Lower lobe of right lung (tissue), 2 donors: Measurements from ENCODE around the gene PCDHB5. TPM values are rescaled to one million over a fixed set of nuclear protein-coding genes. Genes with fewer than 3 reads are reported as not detected.
"Not testable (repeated sequence)": the region's sequence is repeated elsewhere in the genome, so short reads cannot be mapped to it uniquely, and the experiment has no call there.

Source experiments
- ATAC-seq, 2 donors: fragments of 200-7000 bp; cut with Tn5 transposase; one replicate each; pipeline ENCODE4 v1.9.1; 2020 to 2022; ENCODE audit warnings: mild to moderate bottlenecking in 2 of 2, moderate library complexity in 2 of 2
- DNase-seq: peaks from one replicate; pipeline ENCODE4 v3.0.0-alpha.2; 2020
- H3K27ac ChIP-seq: fragments of 200-600 bp; one replicate; pipeline ENCODE4 v1.8.0; 2022
- H3K27me3 ChIP-seq: fragments of 200-600 bp; one replicate; pipeline ENCODE4 v1.8.0; 2022; ENCODE audit warnings: low read depth
- H3K36me3 ChIP-seq: fragments of 200-600 bp; one replicate; pipeline ENCODE4 v1.8.0; 2022; ENCODE audit warnings: mild to moderate bottlenecking
- H3K4me1 ChIP-seq: fragments of 200-600 bp; one replicate; pipeline ENCODE4 v1.8.0; 2022
- H3K4me3 ChIP-seq: fragments of 200-600 bp; one replicate; pipeline ENCODE4 v1.8.0; 2022; ENCODE audit warnings: mild to moderate bottlenecking
- H3K9me3 ChIP-seq: fragments of 200-600 bp; one replicate; pipeline ENCODE4 v1.8.0; 2022
- CTCF ChIP-seq: fragments of 200-600 bp; IDR thresholded peaks from one replicate; pipeline ENCODE4 v1.8.0; 2022; ENCODE audit warnings: antibody characterized with exemption, mild to moderate bottlenecking
- intact Hi-C: fragments of 100-400 bp; cut with DNase I; formaldehyde crosslinking; loops from one replicate; pipeline ENCODE4 v1.11.0; 2022
- long read RNA-seq: library from polyadenylated mRNA; unstranded; transcript quantifications from one replicate; pipeline ENCODE4 v2.0.0, GENCODE V29; 2021
- total RNA-seq: library from RNA; stranded (reverse); fragmentation: NEBNext Ultra II Directional; extraction: Animal tissue kit (Norgen Biotek cat#: 25700); gene quantifications from one replicate; pipeline ENCODE4 v1.2.1, GENCODE V29; 2021
- donor health status: DM: no; HTN: yes; CAD: no; lungs with severe emphysema.

PCDHB5 gene
- total RNA-seq = 1.8 TPM
- long read RNA-seq, partial matches to known transcripts = 0 of 1 reads
- long read RNA-seq, other reads (novel, unspliced or antisense) = 0 of 1 reads

GRCh38 chr5:141135030-141135717, at the start of gene PCDHB5:
Gene PCDHB5, plus strand, starts transcription at chr5:141135206. Its CDS starts 229 bp downstream, at chr5:141135435.
- no peak for DNase-seq
- Histone ChIP-seq H3K27me3 (no peaks in the 10 kb centered on the region), H3K4me3 (peak within 1 kb of the TSS; percentile 31), H3K9me3 (peaks cover 21% of the 10 kb centered on the region), H3K36me3 (no peaks in the 10 kb centered on the region), H3K27ac (no peak within 1 kb of the TSS), H3K4me1 (no peaks in the 10 kb centered on the region)
- peak in 1 of 2 donors; percentile 68 for ATAC-seq
- TF ChIP-seq CTCF = peak; percentile 32
- intact Hi-C loops = no loop called here

GRCh38 chr5:141094481-141095262, 40.3 kb upstream of the PCDHB5 start, which contains the start of gene PCDHB2:
Gene PCDHB2, plus strand, starts transcription at chr5:141094615. Its CDS starts 176 bp downstream, at chr5:141094791.
- DNase-seq (no peak), ATAC-seq (peak; percentile 39 to 46)
- Histone ChIP-seq H3K4me3 (peak within 1 kb of the TSS; percentile 48), H3K4me1 (no peaks in the 10 kb centered on the region), H3K27ac (peak within 1 kb of the TSS; percentile 8), H3K27me3 (peaks cover 10% of the 10 kb centered on the region), H3K9me3 (peaks cover 35% of the 10 kb centered on the region), H3K36me3 (no peaks in the 10 kb centered on the region)
- intact Hi-C loops = no loop called here
- peak; percentile 36 for TF ChIP-seq CTCF

- intact Hi-C loops = no loop called here
- Histone ChIP-seq H3K27ac (no peak overlapping the region), H3K27me3 (peaks cover 10% of the 10 kb centered on the region), H3K4me3 (peak overlapping the region; percentile 48), H3K36me3 (no peaks in the 10 kb centered on the region), H3K9me3 (peaks cover 36% of the 10 kb centered on the region), H3K4me1 (no peaks in the 10 kb centered on the region)
- no peak for TF ChIP-seq CTCF
- ATAC-seq (no peak), DNase-seq (no peak)
These were observed 39.8 kb upstream of the PCDHB5 start for GRCh38 chr5:141095263-141095641.

GRCh38 chr5:141096181-141096580, 38.8 kb upstream of the PCDHB5 start:
- intact Hi-C loops, DNase-seq, H3K27me3 ChIP-seq, ATAC-seq, H3K4me1 ChIP-seq, H3K4me3 ChIP-seq, H3K27ac ChIP-seq, H3K36me3 ChIP-seq: not testable (repeated sequence)
- H3K9me3 ChIP-seq = peaks cover 45% of the 10 kb centered on the region

- H3K27ac ChIP-seq, intact Hi-C loops, H3K27me3 ChIP-seq, H3K36me3 ChIP-seq, DNase-seq, H3K4me1 ChIP-seq, H3K4me3 ChIP-seq, ATAC-seq: not testable (repeated sequence)
- H3K9me3 ChIP-seq = peaks cover 48% of the 10 kb centered on the region
These were observed 38.4 kb upstream of the PCDHB5 start for GRCh38 chr5:141096586-141096985.

GRCh38 chr5:141100243-141100805, 34.7 kb upstream of the PCDHB5 start, which contains the start of gene PCDHB3:
Gene PCDHB3, plus strand, starts transcription at chr5:141100473. Its CDS starts 177 bp downstream, at chr5:141100650.
- TF ChIP-seq CTCF = no peak
- H3K4me3 ChIP-seq = peak within 1 kb of the TSS; percentile 16
- H3K36me3 ChIP-seq = no peaks in the 10 kb centered on the region
- H3K4me1 ChIP-seq = no peaks in the 10 kb centered on the region
- no peak within 1 kb of the TSS for H3K27ac ChIP-seq
- peak; percentile 45 for DNase-seq
- no peaks in the 10 kb centered on the region for H3K27me3 ChIP-seq
- intact Hi-C loops = no loop called here
- no peak for ATAC-seq
- H3K9me3 ChIP-seq = peaks cover 30% of the 10 kb centered on the region
